Measurements from ENCODE around the gene SAMD4A.

Gene SAMD4A

GRCh38 chr14:54632452-54632851, 65.5 kb downstream of the SAMD4A start:
- DNase-seq, result no peak

- DNase-seq, result no peak
Observed at GRCh38 chr14:54633076-54633475, 66.1 kb downstream of the SAMD4A start.

GRCh38 chr14:54637270-54638134, 70.6 kb downstream of the SAMD4A start:
- no peak for DNase-seq

- peak; percentile 72 for DNase-seq
Observed at GRCh38 chr14:54638135-54638446, 71.2 kb downstream of the SAMD4A start.

- DNase-seq, result no peak
Observed at GRCh38 chr14:54639611-54640010, 72.7 kb downstream of the SAMD4A start.

GRCh38 chr14:54640506-54640905, 73.6 kb downstream of the SAMD4A start:
- no peak for DNase-seq

- DNase-seq, result no peak
Observed at GRCh38 chr14:54642121-54642520, 75.2 kb downstream of the SAMD4A start.

GRCh38 chr14:54642801-54643695, 76.1 kb downstream of the SAMD4A start:
- no peak for DNase-seq

GRCh38 chr14:54643696-54644176, 76.8 kb downstream of the SAMD4A start:
- DNase-seq, result no peak

- DNase-seq, result no peak
Observed at GRCh38 chr14:54645639-54646038, 78.7 kb downstream of the SAMD4A start.

GRCh38 chr14:54646626-54647025, 79.7 kb downstream of the SAMD4A start:
- no peak for DNase-seq

GRCh38 chr14:54647378-54647777, 80.5 kb downstream of the SAMD4A start:
- DNase-seq, result no peak

- no peak for DNase-seq
Observed at GRCh38 chr14:54649056-54649455, 82.1 kb downstream of the SAMD4A start.

- DNase-seq, result peak; percentile 62
Observed at GRCh38 chr14:54650331-54650958, 83.5 kb downstream of the SAMD4A start.

GRCh38 chr14:54650959-54651351, 84.0 kb downstream of the SAMD4A start:
- DNase-seq, result no peak

- DNase-seq, result no peak
Observed at GRCh38 chr14:54651649-54652048, 84.7 kb downstream of the SAMD4A start.

GRCh38 chr14:54652188-54652587, 85.3 kb downstream of the SAMD4A start:
- DNase-seq, result peak; percentile 92

- DNase-seq, result no peak
Observed at GRCh38 chr14:54652605-54653052, 85.7 kb downstream of the SAMD4A start.

- peak; percentile 67 for DNase-seq
Observed at GRCh38 chr14:54653712-54654469, 87.0 kb downstream of the SAMD4A start.

- no peak for DNase-seq
Observed at GRCh38 chr14:54654605-54655004, 87.7 kb downstream of the SAMD4A start.

GRCh38 chr14:54658836-54659235, 91.9 kb downstream of the SAMD4A start:
- DNase-seq, result no peak

GRCh38 chr14:54659365-54659764, 92.4 kb downstream of the SAMD4A start:
- DNase-seq, result no peak
